Upper lobe of left lung (tissue), 4 donors: Measurements from ENCODE around the gene ZNF654.

Experiments
- POLR2AphosphoS5 ChIP-seq, 2 donors: sonication (generic); formaldehyde crosslinking; IDR thresholded peaks; one replicate each; pipeline ENCODE4 v1.5.1; 2017; ENCODE audit warnings: antibody characterized with exemption in 2 of 2
- TF ChIP-seq, protein P1 (sequence below), 6 experiments: fragments of 450-650 bp in 4 of 6; fragments of 200-600 bp in 2 of 6; sonication (generic) in 2 of 6; IDR thresholded peaks; one replicate each; pipeline ENCODE4 v1.5.1; 2016 to 2019; ENCODE audit warnings: antibody characterized with exemption in 6 of 6

DNA sequence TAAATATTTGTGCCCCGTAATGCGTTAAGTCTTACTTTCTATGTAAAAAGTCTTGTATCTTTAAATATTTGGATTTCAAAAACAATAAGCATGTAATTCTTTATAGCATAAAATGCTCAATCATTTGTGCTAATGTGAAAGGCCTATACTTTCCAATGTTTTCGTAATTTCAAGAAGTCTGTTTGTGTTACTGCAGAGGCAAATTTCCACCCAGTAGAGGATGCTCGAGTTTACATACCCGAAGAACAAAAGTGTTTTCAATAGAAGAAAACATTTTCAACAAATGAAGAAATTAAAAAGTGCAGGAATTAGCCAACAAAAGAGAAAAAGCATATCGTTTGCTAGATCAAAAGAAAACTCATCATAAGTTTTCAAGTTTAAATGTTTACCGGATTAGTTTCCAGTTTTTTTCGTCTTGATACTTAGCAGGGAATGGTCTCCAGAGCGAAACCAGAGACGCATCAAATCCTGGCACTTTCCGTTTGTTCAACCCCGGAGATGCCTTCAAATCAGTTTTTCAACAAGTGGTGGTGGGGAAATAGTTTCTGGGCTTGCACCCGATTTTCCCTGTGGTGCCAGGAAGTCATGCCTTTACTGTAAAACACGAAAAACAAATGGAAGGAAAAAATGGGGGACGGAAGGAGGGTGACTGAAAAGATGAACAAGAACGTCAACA is 1.3 kb upstream of the ZNF654 start:
- TF ChIP-seq, protein P1, sequence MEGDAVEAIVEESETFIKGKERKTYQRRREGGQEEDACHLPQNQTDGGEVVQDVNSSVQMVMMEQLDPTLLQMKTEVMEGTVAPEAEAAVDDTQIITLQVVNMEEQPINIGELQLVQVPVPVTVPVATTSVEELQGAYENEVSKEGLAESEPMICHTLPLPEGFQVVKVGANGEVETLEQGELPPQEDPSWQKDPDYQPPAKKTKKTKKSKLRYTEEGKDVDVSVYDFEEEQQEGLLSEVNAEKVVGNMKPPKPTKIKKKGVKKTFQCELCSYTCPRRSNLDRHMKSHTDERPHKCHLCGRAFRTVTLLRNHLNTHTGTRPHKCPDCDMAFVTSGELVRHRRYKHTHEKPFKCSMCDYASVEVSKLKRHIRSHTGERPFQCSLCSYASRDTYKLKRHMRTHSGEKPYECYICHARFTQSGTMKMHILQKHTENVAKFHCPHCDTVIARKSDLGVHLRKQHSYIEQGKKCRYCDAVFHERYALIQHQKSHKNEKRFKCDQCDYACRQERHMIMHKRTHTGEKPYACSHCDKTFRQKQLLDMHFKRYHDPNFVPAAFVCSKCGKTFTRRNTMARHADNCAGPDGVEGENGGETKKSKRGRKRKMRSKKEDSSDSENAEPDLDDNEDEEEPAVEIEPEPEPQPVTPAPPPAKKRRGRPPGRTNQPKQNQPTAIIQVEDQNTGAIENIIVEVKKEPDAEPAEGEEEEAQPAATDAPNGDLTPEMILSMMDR (IDR thresholded peaks at IDR 0.05): no peak
- no peak for TF ChIP-seq POLR2AphosphoS5 (IDR thresholded peaks at IDR 0.05)
